HCT116 (cell line): ENCODE measurements around the gene ASRGL1. TPM values are rescaled to one million over a fixed set of nuclear protein-coding genes. Genes with fewer than 3 reads are reported as not detected.

Experiments used
- ATAC-seq: fragments of 200-7000 bp; cut with Tn5 transposase; 2 replicates; pipeline ENCODE4 v1.9.1; 2020; ENCODE audit warnings: mild to moderate bottlenecking, moderate library complexity
- BruUV-seq: library from RNA; stranded (reverse); fragments of 400-500 nt; replicated peaks from 2 replicates; lab custom pipeline; 2021; lab: Mats Ljungman, UMichigan
- CTCF ChIA-PET: fragments of 300-600 bp; sonication (Branson Sonifier 250); formaldehyde crosslinking; loops from one replicate; lab custom pipeline; 2021; ENCODE audit warnings: antibody characterized with exemption; lab: Charles Lee
- POLR2A ChIA-PET: fragments of 300-600, 350-600 bp; sonication (Branson Sonifier 250); formaldehyde crosslinking; loops from one replicate; lab custom pipeline; 2021; ENCODE audit warnings: antibody characterized with exemption; lab: Charles Lee
- RAD21 ChIA-PET, 2 experiments: fragments of 300-600 bp; sonication (Branson Sonifier 250); formaldehyde crosslinking; loops; one replicate each; lab custom pipeline; 2023; ENCODE audit warnings: low total read pairs in 2 of 2; ENCODE audit not compliant: uncharacterized antibody in 2 of 2, unreplicated experiment in 2 of 2, low non-redundant PET in 1 of 2; lab: Charles Lee
- DNase-seq: peaks from one replicate; pipeline ENCODE4 v3.0.0-alpha.2; 2010; ENCODE audit warnings: low read depth, low spot score
- H2AFZ ChIP-seq: fragments of 200-600 bp; shearing (Covaris generic), sonication (generic); 2 replicates; pipeline ENCODE4 v1.6.1; 2017; ENCODE audit warnings: low read depth, mixed run types, mixed read lengths, antibody characterized with exemption, low read length; ENCODE audit not compliant: poor library complexity, severe bottlenecking
- H3K27ac ChIP-seq: 2 replicates; pipeline ENCODE4 v1.5.1; 2012; ENCODE audit warnings: low read depth, low read length
- H3K27me3 ChIP-seq: fragments of 200-600 bp; sonication (generic); 2 replicates; pipeline ENCODE4 v1.6.1; 2016; ENCODE audit warnings: mixed run types, low read length, mixed read lengths; ENCODE audit not compliant: insufficient read depth
- H3K36me3 ChIP-seq, 2 experiments: fragments of 200-500 bp in 1 of 2; fragments of 200-600 bp in 1 of 2; sonication (Bioruptor generic) in 1 of 2; sonication (generic) in 1 of 2; 2 replicates each; pipeline versions ENCODE4 v1.5.1 to v1.6.1; 2014 to 2016; ENCODE audit warnings: low read length in 2 of 2, inconsistent platforms in 1 of 2, mixed read lengths in 1 of 2, mixed run types in 1 of 2; ENCODE audit not compliant: insufficient read depth in 2 of 2, control insufficient read depth in 1 of 2
- H3K4me1 ChIP-seq, 2 experiments: fragments of 200-600 bp in 1 of 2; sonication (generic) in 1 of 2; 2 replicates each; pipeline versions ENCODE4 v1.5.1 to v1.6.1; 2012 to 2017; ENCODE audit warnings: low read length in 2 of 2, inconsistent platforms in 1 of 2, mild to moderate bottlenecking in 1 of 2, mixed read lengths in 1 of 2, mixed run types in 1 of 2, moderate library complexity in 1 of 2; ENCODE audit not compliant: insufficient read depth in 2 of 2, control insufficient read depth in 1 of 2
- H3K4me2 ChIP-seq: fragments of 200-600 bp; sonication (generic); 2 replicates; pipeline ENCODE4 v1.6.1; 2017; ENCODE audit warnings: mixed run types, low read length, mixed read lengths
- H3K4me3 ChIP-seq, 2 experiments: fragments of 200-600 bp in 1 of 2; sonication (generic) in 1 of 2; replicated peaks in 1 of 2; 2 replicates each; pipeline ENCODE4 v1.5.1; 2011 to 2016; ENCODE audit warnings: low read length in 2 of 2, control low read depth in 1 of 2, low read depth in 1 of 2, mild to moderate bottlenecking in 1 of 2, mixed read lengths in 1 of 2, mixed run types in 1 of 2
- H3K79me2 ChIP-seq: fragments of 200-600 bp; sonication (generic); 2 replicates; pipeline ENCODE4 v1.6.1; 2017; ENCODE audit warnings: mild to moderate bottlenecking, mixed run types, low read length, moderate library complexity, mixed read lengths; ENCODE audit not compliant: insufficient read depth
- H3K9ac ChIP-seq: fragments of 200-600 bp; sonication (generic); 2 replicates; pipeline ENCODE4 v1.6.1; 2016; ENCODE audit warnings: low read length, mixed read lengths
- H3K9me2 ChIP-seq: fragments of 200-600 bp; sonication (generic), shearing (Covaris generic); 2 replicates; pipeline ENCODE4 v1.6.1; 2017; ENCODE audit warnings: mixed run types, mild to moderate bottlenecking, moderate library complexity; ENCODE audit not compliant: insufficient read depth
- H3K9me3 ChIP-seq, 2 experiments: fragments of 200-500 bp in 1 of 2; fragments of 200-600 bp in 1 of 2; sonication (Bioruptor generic) in 1 of 2; sonication (generic) in 1 of 2; 2 replicates each; pipeline ENCODE4 v1.6.1; 2014 to 2017; ENCODE audit warnings: low read length in 2 of 2, mixed read lengths in 2 of 2, inconsistent platforms in 1 of 2, low read depth in 1 of 2, mild to moderate bottlenecking in 1 of 2, mixed run types in 1 of 2, moderate library complexity in 1 of 2; ENCODE audit not compliant: control insufficient read depth in 1 of 2, insufficient read depth in 1 of 2
- H4K20me1 ChIP-seq: fragments of 200-600 bp; sonication (generic), shearing (Covaris generic); 2 replicates; pipeline ENCODE4 v1.6.1; 2017; ENCODE audit warnings: mixed run types, mild to moderate bottlenecking, moderate library complexity; ENCODE audit not compliant: insufficient read depth
- ATF3 ChIP-seq: IDR thresholded peaks from 2 replicates; pipeline ENCODE4 v1.6.1; 2012
- CBX3 ChIP-seq: IDR thresholded peaks from 2 replicates; pipeline ENCODE4 v1.6.1; 2012; ENCODE audit warnings: low read depth
- CTCF ChIP-seq, 3 experiments: fragments of 200-600 bp in 1 of 3; sonication (generic) in 1 of 3; IDR thresholded peaks in 2 of 3; conservative IDR thresholded peaks in 1 of 3; 2 replicates each; pipeline ENCODE4 v1.5.1; 2012 to 2017; ENCODE audit warnings: low read depth in 2 of 3, low read length in 2 of 3, antibody characterized with exemption in 1 of 3, borderline replicate concordance in 1 of 3, control low read depth in 1 of 3, mild to moderate bottlenecking in 1 of 3, mixed read lengths in 1 of 3, mixed run types in 1 of 3, moderate library complexity in 1 of 3; ENCODE audit not compliant: insufficient read depth in 1 of 3
- EZH2phosphoT487 ChIP-seq: fragments of 200-600 bp; IDR thresholded peaks from 2 replicates; pipeline ENCODE4 v1.6.1; 2018; ENCODE audit warnings: antibody characterized with exemption, borderline replicate concordance
- FOSL1 ChIP-seq: IDR thresholded peaks from 2 replicates; pipeline ENCODE4 v1.6.1; 2012; ENCODE audit warnings: low read depth
- intact Hi-C: fragments of 100-400 bp; cut with micrococcal nuclease; formaldehyde crosslinking; loops from 2 replicates; pipeline ENCODE4 v1.10.0; 2022
- total RNA-seq: library from RNA; stranded (reverse); gene quantifications from one replicate; pipeline ENCODE4 v1.2.1, GENCODE V29; 2021; ENCODE audit not compliant: unreplicated experiment

The ASRGL1 gene
- total RNA-seq, 1 experiment from 2014 or later: 27.6 TPM

- CTCF ChIA-PET: no interaction called here
- no TSS peak for BruUV-seq
- POLR2A ChIA-PET: no interaction called here
These were observed 31.0 kb upstream of the ASRGL1 start for GRCh38 chr11:62306227-62306626.

More at GRCh38 chr11:62306227-62306626, 31.0 kb upstream of the ASRGL1 start:
- peaks cover 10% of the 10 kb centered on the region for H3K27me3 ChIP-seq
- H4K20me1 ChIP-seq: no peaks in the 10 kb centered on the region
- H3K9me2 ChIP-seq: no peaks in the 10 kb centered on the region
- H2AFZ ChIP-seq: no peak overlapping the region
- RAD21 ChIA-PET: no interaction called here
- no peak overlapping the region for H3K4me2 ChIP-seq
- no peaks in the 10 kb centered on the region for H3K36me3 ChIP-seq
- intact Hi-C loops: no loop called here
- H3K79me2 ChIP-seq: no peaks in the 10 kb centered on the region
- no peaks in the 10 kb centered on the region for H3K4me1 ChIP-seq
- DNase-seq: no peak
- no peak overlapping the region for H3K4me3 ChIP-seq
- H3K9me3 ChIP-seq: no peaks in the 10 kb centered on the region; a peak in 1 of 4 replicates
- no peak for ATAC-seq
- TF ChIP-seq CBX3 (no peak), EZH2phosphoT487 (no peak), ATF3 (no peak), CTCF (IDR thresholded peaks at IDR 0.05 in 2 of 3, conservative IDR thresholded peaks at IDR 0.05 in 1 of 3; ENCODE audit: borderline replicate concordance in 1 of 3, insufficient read depth in 1 of 3, low read depth in 2 of 3, low read length in 2 of 3) (no peak), FOSL1 (no peak)
- TF ChIP-seq, all 23 proteins: peak for 0
- Histone ChIP-seq H3K9ac (no peak overlapping the region), H3K27ac (no peak overlapping the region)
